GM19372 (cell line): ENCODE data around the gene MORN3.
"Not testable (repeated sequence)": the region's sequence is repeated elsewhere in the genome, so short reads cannot be mapped to it uniquely, and the experiment has no call there.

Experiments used
- ATAC-seq: cut with Tn5 transposase; IDR thresholded peaks from one replicate; pipeline ENCODE4 v1.9.1; 2021; ENCODE audit warnings: mild to moderate bottlenecking, low read depth, moderate library complexity; ENCODE audit not compliant: unreplicated experiment

Gene MORN3

GRCh38 chr12:121648458-121649028 is 20.9 kb downstream of the MORN3 start:
- no peak for ATAC-seq

GRCh38 chr12:121641343-121641630 is 28.2 kb downstream of the MORN3 start:
- ATAC-seq = no peak

DNA sequence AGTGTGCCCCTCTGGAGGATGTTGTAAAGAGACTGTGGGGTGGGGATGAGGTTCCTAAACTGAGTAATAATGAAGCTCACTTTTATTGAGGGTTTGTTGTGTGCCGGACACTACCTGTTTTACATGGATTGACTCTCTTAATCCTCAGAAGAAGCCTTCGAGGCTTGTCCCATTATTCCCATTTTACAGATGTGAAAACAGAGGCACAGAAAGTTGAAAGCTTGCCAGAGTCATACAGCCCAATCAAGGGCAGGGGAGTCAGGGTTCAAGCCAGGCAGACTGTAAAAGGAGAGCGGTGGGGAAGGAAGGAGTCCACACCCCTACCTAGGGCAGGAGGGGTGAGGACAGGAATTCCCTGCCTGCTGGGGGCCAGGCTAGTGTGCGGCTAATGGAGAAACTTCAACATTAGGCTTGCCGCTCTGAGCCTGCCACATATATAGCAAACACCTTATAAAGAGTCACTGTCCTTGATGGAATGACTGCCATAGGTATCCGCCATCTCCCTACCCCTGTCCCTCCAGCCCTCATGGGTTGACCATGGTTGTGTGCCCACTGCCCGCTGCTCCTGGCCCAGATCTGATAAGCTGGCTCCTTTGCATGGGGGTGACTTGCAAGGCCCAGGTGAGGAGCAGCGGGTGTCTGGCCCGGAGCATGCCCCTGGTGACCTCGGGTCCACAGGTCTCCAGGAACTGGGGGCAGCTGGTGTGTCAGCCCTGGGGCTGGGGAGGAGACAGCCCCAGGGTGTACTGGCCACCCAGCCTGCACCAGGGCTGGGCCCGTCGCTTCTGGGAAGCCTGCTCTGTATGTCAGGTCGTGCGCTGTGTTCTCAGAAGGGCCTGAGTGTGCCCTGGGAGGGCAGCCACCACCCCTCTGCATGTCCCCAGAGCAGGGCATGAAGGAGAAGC is 30.9 kb downstream of the MORN3 start:
- no peak for ATAC-seq

- no peak for ATAC-seq
Measured at GRCh38 chr12:121637231-121637914, 32.1 kb downstream of the MORN3 start.

GRCh38 chr12:121634836-121635235 is 34.6 kb downstream of the MORN3 start:
- ATAC-seq = no peak

- not testable (repeated sequence) for ATAC-seq
Measured at GRCh38 chr12:121633833-121634196, 35.6 kb downstream of the MORN3 start.

- ATAC-seq = no peak
Measured at GRCh38 chr12:121632069-121632970, 37.1 kb downstream of the MORN3 start.

GRCh38 chr12:121630791-121631355 is 38.6 kb downstream of the MORN3 start:
- no peak for ATAC-seq

GRCh38 chr12:121628536-121628935 is 40.9 kb downstream of the MORN3 start:
- no peak for ATAC-seq

- no peak for ATAC-seq
Measured at GRCh38 chr12:121628037-121628436, 41.4 kb downstream of the MORN3 start.

DNA sequence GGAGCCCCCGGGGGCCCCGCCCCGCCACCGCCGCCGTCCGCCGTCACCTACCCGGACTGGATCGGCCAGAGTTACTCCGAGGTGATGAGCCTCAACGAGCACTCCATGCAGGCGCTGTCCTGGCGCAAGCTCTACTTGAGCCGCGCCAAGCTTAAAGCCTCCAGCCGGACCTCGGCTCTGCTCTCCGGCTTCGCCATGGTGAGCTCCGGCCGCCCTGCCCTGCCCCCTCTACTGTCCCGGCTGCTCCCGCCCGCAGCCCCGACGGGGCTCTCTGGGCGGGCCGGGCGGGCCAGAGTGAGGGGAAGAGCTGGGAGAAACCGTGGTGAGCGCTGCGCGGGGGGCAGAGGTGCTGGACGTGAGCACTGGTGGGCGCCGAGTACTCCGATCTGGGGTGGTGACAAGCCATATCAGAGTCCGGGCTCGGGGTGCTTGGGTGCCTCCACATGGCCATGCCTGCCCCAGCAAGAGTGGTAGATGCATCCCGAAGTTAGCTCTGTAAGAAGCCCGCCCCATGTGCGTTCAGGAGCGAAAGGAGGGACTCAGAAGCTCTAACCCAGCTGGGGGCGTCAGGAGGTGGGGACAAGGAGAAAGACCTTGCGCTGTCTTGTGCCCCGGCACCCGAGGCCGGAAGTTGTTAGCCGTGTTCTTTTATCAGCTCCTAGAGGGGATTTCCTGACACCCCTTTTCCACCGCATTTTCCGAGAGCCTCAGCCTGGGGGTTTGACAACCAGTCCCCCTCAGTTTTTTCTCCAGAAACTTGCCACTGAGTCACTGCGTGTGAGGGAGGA is 42.4 kb downstream of the MORN3 start:
- ATAC-seq = peak; percentile 26

DNA sequence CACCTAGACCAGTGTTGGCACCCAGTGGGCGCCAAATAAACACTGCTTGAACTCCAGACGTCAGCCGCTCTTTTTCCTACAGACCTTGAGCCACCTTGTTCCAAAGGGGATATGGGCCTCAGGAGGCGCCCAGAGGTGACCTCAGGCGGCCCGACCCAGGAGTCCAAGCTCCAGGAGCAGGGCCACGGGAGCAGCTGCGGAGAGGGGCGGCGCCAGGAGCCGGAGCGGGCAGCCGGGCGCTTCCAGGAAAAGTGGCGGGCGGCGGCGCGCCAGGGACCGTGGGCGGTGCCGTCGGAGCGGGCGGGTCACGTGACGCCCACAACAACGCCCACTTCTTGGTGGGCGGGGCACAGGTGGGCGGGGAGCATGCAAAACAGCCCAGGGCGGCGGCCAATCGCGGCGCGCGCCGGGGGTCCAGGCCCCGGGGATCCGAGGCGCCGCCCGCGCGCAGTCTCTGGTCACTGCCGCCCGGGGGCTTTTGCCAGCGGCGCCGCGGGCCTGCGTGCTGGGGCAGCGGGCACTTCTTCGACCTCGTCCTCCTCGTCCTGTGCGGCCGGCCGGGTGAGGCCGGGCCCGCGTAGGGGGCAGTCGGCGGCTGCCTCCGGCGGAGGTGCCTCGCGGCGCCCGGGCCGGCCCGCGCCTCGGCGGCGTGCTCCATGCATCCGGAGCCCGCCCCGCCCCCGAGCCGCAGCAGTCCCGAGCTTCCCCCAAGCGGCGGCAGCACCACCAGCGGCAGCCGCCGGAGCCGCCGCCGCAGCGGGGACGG is 43.2 kb downstream of the MORN3 start, which contains the start of gene ORAI1:
Gene ORAI1 (plus strand): TSS at position 444 of the 766 bp plus-strand sequence.
- peak; percentile 71 for ATAC-seq

DNA sequence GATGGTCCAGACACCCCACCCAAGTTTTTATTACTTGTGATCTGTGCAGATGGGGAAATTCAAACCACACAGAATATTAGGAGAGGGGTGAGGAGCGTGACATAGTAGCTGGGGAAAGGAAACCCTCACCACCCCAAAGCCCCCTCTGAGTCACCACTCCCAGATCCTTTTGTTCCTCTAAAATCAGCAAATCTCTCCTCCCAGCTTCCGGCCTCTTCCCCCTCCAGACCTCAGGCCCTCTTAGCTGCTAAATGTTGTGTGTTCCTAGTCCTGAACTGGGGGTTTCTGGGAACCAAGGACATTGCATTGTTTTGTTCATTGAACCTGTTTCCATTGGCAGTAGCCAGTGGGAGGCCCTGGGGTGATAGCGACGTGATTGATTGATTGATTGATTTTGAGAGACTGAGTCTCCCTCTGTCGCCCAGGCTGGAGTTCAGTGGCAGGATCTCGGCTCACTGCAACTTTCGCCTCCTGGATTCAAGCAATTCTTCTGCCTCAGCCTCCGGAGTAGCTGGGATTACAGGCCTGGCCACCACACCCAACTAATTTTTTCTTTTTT is 49.0 kb downstream of the MORN3 start:
- ATAC-seq = no peak

- ATAC-seq = no peak
Measured at GRCh38 chr12:121618659-121619233, 50.7 kb downstream of the MORN3 start.

DNA sequence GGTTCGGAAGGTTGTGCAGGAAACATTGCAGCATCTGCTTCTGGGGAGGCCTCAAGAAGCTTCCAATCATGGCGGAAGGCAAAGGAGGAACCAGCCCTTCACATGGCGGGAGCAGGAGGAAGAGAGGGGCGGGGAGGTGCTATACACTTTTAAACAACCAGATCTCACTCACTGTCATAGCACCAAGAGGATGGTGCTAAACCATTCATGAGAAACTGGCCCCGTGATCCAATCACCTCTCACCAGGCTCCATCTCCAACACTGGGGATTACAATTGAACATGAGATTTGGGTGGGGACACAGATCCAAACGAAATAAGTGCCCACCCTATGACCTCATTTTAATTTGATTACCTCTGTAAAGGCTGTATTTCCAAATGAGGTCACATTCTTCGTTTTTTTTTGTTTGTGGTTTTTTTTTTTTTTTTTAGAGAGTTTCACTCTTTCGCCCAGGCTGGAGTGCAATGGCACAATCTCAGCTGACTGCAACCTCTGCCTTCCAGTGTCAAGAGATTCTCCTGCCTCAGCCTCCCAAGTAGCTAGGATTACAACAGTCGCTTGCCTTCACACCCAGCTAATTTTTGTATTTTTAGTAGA is 54.5 kb downstream of the MORN3 start:
- ATAC-seq = no peak

- ATAC-seq = no peak
Measured at GRCh38 chr12:121613462-121613861, 56.0 kb downstream of the MORN3 start.

GRCh38 chr12:121611306-121611705 is 58.1 kb downstream of the MORN3 start:
- no peak for ATAC-seq
